H1 (cell line): ENCODE data around the gene LARP4. TPM values are rescaled to one million over a fixed set of nuclear protein-coding genes. Genes with fewer than 3 reads are reported as not detected.

Source experiments
- CTCF ChIA-PET: fragments of 300-600 bp; sonication (Branson Sonifier 250); formaldehyde crosslinking; loops from one replicate; lab custom pipeline; 2021; ENCODE audit not compliant: partially characterized antibody; lab: Charles Lee
- POLR2A ChIA-PET: fragments of 300-600 bp; sonication (Branson Sonifier 250); formaldehyde crosslinking; loops from one replicate; lab custom pipeline; 2021; ENCODE audit warnings: inconsistent platforms; ENCODE audit not compliant: partially characterized antibody; lab: Charles Lee
- DNase-seq, 2 experiments: peaks; one replicate each; pipeline versions ENCODE4 v3.0.0 to v3.0.0-alpha.2; 2010 to 2022; ENCODE audit warnings: low spot score in 2 of 2, low read depth in 1 of 2, mixed read lengths in 1 of 2
- FAIRE-seq: peaks from 2 replicates; lab custom pipeline; 2011; peaks lifted over from hg19 to GRCh38; lab: Jason Lieb, UNC
- H2AFZ ChIP-seq: 2 replicates; pipeline ENCODE4 v1.8.1; 2012; ENCODE audit warnings: low read length, inconsistent platforms
- H2AK5ac ChIP-seq: 2 replicates; pipeline ENCODE4 v1.6.1; 2013; ENCODE audit warnings: low read depth, low read length
- H2BK120ac ChIP-seq: replicated peaks from 2 replicates; pipeline ENCODE3; 2013; ENCODE audit warnings: low read depth, low read length, inconsistent platforms
- H2BK12ac ChIP-seq: 2 replicates; pipeline ENCODE4 v1.6.1; 2013; ENCODE audit warnings: low read depth, low read length
- H2BK15ac ChIP-seq: 2 replicates; pipeline ENCODE4 v1.6.1; 2013; ENCODE audit warnings: low read length
- H2BK20ac ChIP-seq: 2 replicates; pipeline ENCODE4 v1.6.1; 2013; ENCODE audit warnings: low read length
- H2BK5ac ChIP-seq: 2 replicates; pipeline ENCODE4 v1.6.1; 2013; ENCODE audit warnings: low read depth, low read length
- H3K14ac ChIP-seq: 2 replicates; pipeline ENCODE4 v1.6.1; 2013; ENCODE audit warnings: inconsistent platforms; ENCODE audit not compliant: insufficient read length
- H3K18ac ChIP-seq: 2 replicates; pipeline ENCODE4 v1.6.1; 2013; ENCODE audit warnings: low read length; ENCODE audit errors: extremely low read depth
- H3K23ac ChIP-seq: 2 replicates; pipeline ENCODE4 v1.6.1; 2013; ENCODE audit warnings: inconsistent platforms; ENCODE audit not compliant: insufficient read length
- H3K23me2 ChIP-seq: 2 replicates; pipeline ENCODE4 v1.6.1; 2013; ENCODE audit warnings: low read depth, low read length
- H3K27ac ChIP-seq: 2 replicates; pipeline ENCODE4 v1.6.1; 2011; ENCODE audit warnings: low read depth, low read length, inconsistent platforms
- H3K27me3 ChIP-seq, 4 experiments: replicated peaks in 1 of 4; 1 replicate in 1 of 4; 2 replicates in 3 of 4; pipeline versions ENCODE4 v1.6.1 to v1.8.1; 2011 to 2013; ENCODE audit warnings: low read length in 3 of 4, mild to moderate bottlenecking in 3 of 4, inconsistent platforms in 2 of 4, mixed read lengths in 2 of 4, moderate library complexity in 1 of 4; ENCODE audit not compliant: control insufficient read depth in 3 of 4, insufficient read depth in 3 of 4; ENCODE audit errors: extremely low read depth in 1 of 4
- H3K36me3 ChIP-seq, 4 experiments: 2 replicates each; pipeline versions ENCODE4 v1.6.1 to v1.8.1; 2011 to 2013; ENCODE audit warnings: mild to moderate bottlenecking in 4 of 4, low read length in 3 of 4, moderate library complexity in 2 of 4, control low read depth in 1 of 4, inconsistent platforms in 1 of 4; ENCODE audit not compliant: insufficient read depth in 4 of 4, control insufficient read depth in 2 of 4
- H3K4ac ChIP-seq: replicated peaks from 2 replicates; pipeline ENCODE3; 2013; ENCODE audit warnings: low read length, low read depth, mixed read lengths, inconsistent platforms; ENCODE audit not compliant: insufficient read length
- H3K4me1 ChIP-seq, 4 experiments: replicated peaks in 1 of 4; 1 replicate in 1 of 4; 2 replicates in 3 of 4; pipeline versions ENCODE4 v1.6.1 to v1.8.1; 2011 to 2013; ENCODE audit warnings: low read length in 3 of 4, inconsistent platforms in 2 of 4, mixed read lengths in 1 of 4; ENCODE audit not compliant: insufficient read depth in 4 of 4, control insufficient read depth in 3 of 4
- H3K4me2 ChIP-seq, 2 experiments: 2 replicates each; pipeline versions ENCODE4 v1.6.1 to v1.8.1; 2011 to 2013; ENCODE audit warnings: low read depth in 2 of 2, low read length in 2 of 2, control low read depth in 1 of 2, inconsistent platforms in 1 of 2, mild to moderate bottlenecking in 1 of 2; ENCODE audit not compliant: insufficient read depth in 1 of 2
- H3K4me3 ChIP-seq, 4 experiments: fragments of 200-600, 300-600 bp in 1 of 4; sonication (generic), shearing (Covaris generic), sonication (Bioruptor Twin) in 1 of 4; 2 replicates each; pipeline versions ENCODE4 v1.5.1 to v1.8.1; 2011 to 2016; ENCODE audit warnings: low read length in 4 of 4, low read depth in 3 of 4, control low read depth in 2 of 4, inconsistent platforms in 2 of 4, mild to moderate bottlenecking in 2 of 4, mixed read lengths in 1 of 4, moderate library complexity in 1 of 4; ENCODE audit not compliant: insufficient read depth in 2 of 4; ENCODE audit errors: extremely low read depth in 1 of 4
- H3K56ac ChIP-seq: replicated peaks from 2 replicates; pipeline ENCODE3; 2013; ENCODE audit warnings: low read depth, mild to moderate bottlenecking, mixed read lengths, low read length, inconsistent platforms; ENCODE audit not compliant: insufficient read length
- H3K79me1 ChIP-seq: 2 replicates; pipeline ENCODE4 v1.6.1; 2013; ENCODE audit warnings: low read depth, low read length, control low read depth
- H3K79me2 ChIP-seq, 2 experiments: 2 replicates each; pipeline versions ENCODE4 v1.6.1 to v1.8.1; 2012 to 2013; ENCODE audit warnings: low read length in 2 of 2, mild to moderate bottlenecking in 2 of 2, inconsistent platforms in 1 of 2; ENCODE audit not compliant: insufficient read depth in 2 of 2, control insufficient read depth in 1 of 2
- H3K9ac ChIP-seq, 4 experiments: replicated peaks in 1 of 4; 1 replicate in 1 of 4; 2 replicates in 3 of 4; pipeline versions ENCODE4 v1.6.1 to v1.8.1; 2011 to 2013; ENCODE audit warnings: low read depth in 3 of 4, low read length in 3 of 4, control low read depth in 2 of 4, mild to moderate bottlenecking in 2 of 4, moderate library complexity in 2 of 4, inconsistent platforms in 1 of 4; ENCODE audit errors: extremely low read depth in 1 of 4
- H3K9me3 ChIP-seq, 2 experiments: 2 replicates each; pipeline versions ENCODE4 v1.6.1 to v1.8.1; 2012 to 2013; ENCODE audit warnings: mild to moderate bottlenecking in 2 of 2, moderate library complexity in 2 of 2, control low read depth in 1 of 2, inconsistent platforms in 1 of 2, low read depth in 1 of 2, low read length in 1 of 2, mixed read lengths in 1 of 2; ENCODE audit not compliant: insufficient read depth in 2 of 2
- H4K20me1 ChIP-seq, 2 experiments: replicated peaks in 1 of 2; 2 replicates each; pipeline versions ENCODE3 to v1.8.1; 2011 to 2013; ENCODE audit warnings: inconsistent platforms in 2 of 2, low read length in 2 of 2, mild to moderate bottlenecking in 1 of 2; ENCODE audit not compliant: insufficient read depth in 2 of 2, control insufficient read depth in 1 of 2
- H4K5ac ChIP-seq: 2 replicates; pipeline ENCODE4 v1.6.1; 2013; ENCODE audit warnings: low read length, low read depth, mixed read lengths, inconsistent platforms; ENCODE audit not compliant: insufficient read length
- H4K8ac ChIP-seq: 2 replicates; pipeline ENCODE4 v1.8.0; 2013; ENCODE audit warnings: mild to moderate bottlenecking, moderate library complexity, low read length, inconsistent platforms; ENCODE audit not compliant: insufficient read depth; ENCODE audit errors: extremely low read depth
- H4K91ac ChIP-seq: replicated peaks from 2 replicates; pipeline ENCODE3; 2013; ENCODE audit warnings: low read length, mixed read lengths, inconsistent platforms; ENCODE audit not compliant: insufficient read length
- CBX8 ChIP-seq: fragments of 300-800, 300-1000 bp; sonication (generic); IDR thresholded peaks from 2 replicates; pipeline ENCODE4 v1.7.1; 2016; ENCODE audit warnings: low read depth, low read length, borderline replicate concordance
- CREB1 ChIP-seq: IDR thresholded peaks from 2 replicates; pipeline ENCODE4 v1.6.1; 2012; ENCODE audit warnings: inconsistent platforms
- NRF1 ChIP-seq: IDR thresholded peaks from 2 replicates; pipeline ENCODE4 v1.6.1; 2011; ENCODE audit warnings: mild to moderate bottlenecking, low read depth, low read length, improper control_type of control experiment
- POLR2AphosphoS5 ChIP-seq: IDR thresholded peaks from 2 replicates; pipeline ENCODE4 v1.6.1; 2011; ENCODE audit warnings: low read depth, low read length
- SIRT6 ChIP-seq: IDR thresholded peaks from one replicate; pipeline ENCODE4 v1.7.1; 2012; ENCODE audit warnings: low read length, inconsistent platforms
- WGBS, 2 experiments: shearing (Covaris generic) in 1 of 2; methylation state at CpG; one replicate each; pipeline versions ENCODE4 v1.1.6 to v1.1.7; 2013 to 2015; ENCODE audit warnings: low lambda C conversion rate in 2 of 2, mixed read lengths in 2 of 2, inconsistent platforms in 1 of 2, low coverage in 1 of 2, missing lambda C conversion rate in 1 of 2; ENCODE audit not compliant: insufficient replicate concordance in 2 of 2, insufficient coverage in 1 of 2, insufficient read length in 1 of 2; ENCODE audit errors: extremely low coverage in 1 of 2, missing lambda C conversion rate in 1 of 2; 5-methylcytosine and 5-hydroxymethylcytosine counted together
- polyA plus RNA-seq, 7 experiments: library from polyadenylated mRNA; depleted of rRNA in 3 of 7; stranded (reverse) in 5 of 7; unstranded in 2 of 7; fragments of >200 nt in 5 of 7; fragments of 200-250 nt in 2 of 7; gene quantifications; 1 replicate in 5 of 7; 2 replicates in 1 of 7; 4 replicates in 1 of 7; pipeline versions ENCODE4 v1.2.1 to v1.2.3, GENCODE V29; 2011 to 2013; ENCODE audit warnings: missing spikeins in 2 of 7, mixed read lengths in 2 of 7
- total RNA-seq: library from RNA; stranded (reverse); fragmentation: NEBNext Ultra II Directional; extraction: Animal tissue kit (Norgen Biotek cat#: 25700); gene quantifications from 2 replicates; pipeline ENCODE4 v1.2.1, GENCODE V29; 2021

Gene LARP4
- total and polyA plus RNA-seq, 2 of the 8 experiments (the other 6 are each of a cell fraction or from before 2014, with no cell fraction given): 12.8 to 93.9 TPM

DNA sequence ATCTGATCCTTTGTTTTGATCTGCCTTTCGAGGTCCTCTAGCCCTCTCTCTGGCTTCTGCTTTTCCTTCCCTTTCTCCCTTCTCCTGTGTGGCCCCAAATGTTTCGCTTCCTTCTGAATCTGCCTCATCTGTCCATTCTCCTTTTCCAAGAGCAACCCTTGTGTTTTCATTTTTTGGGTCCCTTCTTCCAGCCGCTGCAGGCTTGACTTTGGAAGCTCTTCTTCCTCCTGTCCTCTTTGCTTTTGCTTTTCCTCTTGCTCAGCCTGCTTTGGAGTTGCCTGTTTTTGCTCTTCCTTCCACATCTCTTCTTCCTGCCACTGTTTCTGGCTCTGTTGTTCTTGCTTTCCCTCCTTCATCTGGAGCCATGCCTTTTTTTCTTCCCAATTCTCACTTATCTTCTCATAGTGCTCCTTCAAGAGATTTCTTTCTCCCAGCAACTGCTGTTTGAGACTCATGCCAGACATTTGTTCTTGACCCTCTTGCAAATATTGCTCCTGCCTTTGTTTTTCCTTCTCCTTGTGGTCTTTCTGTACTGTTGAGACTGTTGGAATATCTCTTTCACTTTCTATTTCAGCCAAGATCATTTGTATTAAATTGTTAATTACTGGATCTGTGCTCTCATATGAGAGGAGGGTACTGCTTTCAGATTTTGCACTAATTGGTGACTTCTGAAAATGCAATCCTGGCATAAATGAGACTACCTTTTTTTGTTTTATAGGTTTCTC lies 46.7 kb upstream of the LARP4 start:
- no peak overlapping the region for H3K23ac ChIP-seq
- TF ChIP-seq NRF1 (no peak), SIRT6 (no peak), CBX8 (no peak), POLR2AphosphoS5 (no peak), CREB1 (no peak)
- WGBS, 2 experiments: 90% methylated on average over 3 of the region's 3 CpGs; no CpG with 5 or more reads in 1 of the 2 experiments
- CTCF ChIA-PET: no interaction called here
- H2AK5ac ChIP-seq: no peak overlapping the region
- H3K4me1 ChIP-seq: no peaks in the 10 kb centered on the region
- H4K8ac ChIP-seq: no peak overlapping the region
- no peaks in the 10 kb centered on the region for H3K36me3 ChIP-seq
- no peak overlapping the region for H2BK20ac ChIP-seq
- no peak overlapping the region for H2BK15ac ChIP-seq
- no peak overlapping the region for H3K56ac ChIP-seq
- no peak overlapping the region for H2BK5ac ChIP-seq
- POLR2A ChIA-PET: no interaction called here
- H4K5ac ChIP-seq: no peak overlapping the region
- H3K9me3 ChIP-seq: no peaks in the 10 kb centered on the region
- H4K20me1 ChIP-seq: no peaks in the 10 kb centered on the region
- H3K9ac ChIP-seq: no peak overlapping the region; a peak in 1 of 7 replicates
- no peaks in the 10 kb centered on the region for H3K79me2 ChIP-seq
- H4K91ac ChIP-seq: no peak overlapping the region
- no peaks in the 10 kb centered on the region for H3K79me1 ChIP-seq
- H2BK120ac ChIP-seq: no peak overlapping the region
- no peak overlapping the region for H3K4ac ChIP-seq
- H3K18ac ChIP-seq: no peak overlapping the region; the same call in 1 of the 2 replicates
- no peaks in the 10 kb centered on the region for H3K23me2 ChIP-seq
- FAIRE-seq: no peak
- DNase-seq: no peak
- H3K27me3 ChIP-seq: no peaks in the 10 kb centered on the region
- H2BK12ac ChIP-seq: no peak overlapping the region
- H3K14ac ChIP-seq: no peak overlapping the region
- no peak overlapping the region for H3K4me2 ChIP-seq
- H3K4me3 ChIP-seq: no peak overlapping the region
- no peak overlapping the region for H3K27ac ChIP-seq
- H2AFZ ChIP-seq: peak overlapping the region; percentile 90
